ENCODE results near the gene SLC25A21.
"Not testable (repeated sequence)": the region's sequence is repeated elsewhere in the genome, so short reads cannot be mapped to it uniquely, and the experiment has no call there.

SLC25A21 gene

DNA sequence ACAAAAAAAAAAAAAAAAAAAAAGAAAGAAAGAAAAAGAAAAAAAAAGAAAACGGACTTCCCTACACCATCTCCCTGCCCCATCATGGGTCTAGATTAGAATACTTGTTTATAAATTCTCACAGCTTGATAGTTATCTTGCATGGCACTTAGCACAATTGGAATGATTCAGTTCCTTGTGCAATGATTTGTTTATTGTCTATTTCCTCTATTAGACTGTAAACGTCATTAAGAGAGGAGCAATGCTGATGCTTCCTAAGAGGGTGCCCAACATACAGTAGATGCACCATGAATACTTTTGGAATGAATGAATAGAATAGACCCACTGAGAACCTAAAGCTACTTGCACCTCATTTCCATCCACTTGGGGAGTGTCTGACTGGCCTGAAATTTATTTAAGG is 469.9 kb downstream of the SLC25A21 start:
- Histone ChIP-seq H3K4me3 (no peak overlapping the region), H3K27ac (no peak overlapping the region)

DNA sequence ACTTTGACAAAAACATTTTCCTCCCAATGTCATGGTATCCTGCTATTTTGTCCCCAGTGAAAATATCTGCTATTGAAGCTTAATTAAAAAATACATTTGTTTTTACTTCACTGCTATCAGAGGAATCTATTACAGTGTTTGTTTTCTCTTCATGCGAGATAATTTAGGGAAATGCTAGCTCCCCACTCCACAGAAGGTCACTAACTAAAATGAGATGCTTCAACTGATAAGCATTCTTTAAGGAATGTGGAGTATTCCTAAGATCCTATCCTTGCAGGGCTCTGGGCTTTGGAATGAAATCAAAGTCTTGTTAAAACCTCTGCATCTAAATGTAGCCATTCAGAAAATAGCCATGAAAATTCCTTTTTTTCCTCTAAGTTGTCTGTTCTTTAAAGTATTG is 471.3 kb downstream of the SLC25A21 start:
- Histone ChIP-seq H3K27ac (no peak overlapping the region), H3K4me3 (no peak overlapping the region)

DNA sequence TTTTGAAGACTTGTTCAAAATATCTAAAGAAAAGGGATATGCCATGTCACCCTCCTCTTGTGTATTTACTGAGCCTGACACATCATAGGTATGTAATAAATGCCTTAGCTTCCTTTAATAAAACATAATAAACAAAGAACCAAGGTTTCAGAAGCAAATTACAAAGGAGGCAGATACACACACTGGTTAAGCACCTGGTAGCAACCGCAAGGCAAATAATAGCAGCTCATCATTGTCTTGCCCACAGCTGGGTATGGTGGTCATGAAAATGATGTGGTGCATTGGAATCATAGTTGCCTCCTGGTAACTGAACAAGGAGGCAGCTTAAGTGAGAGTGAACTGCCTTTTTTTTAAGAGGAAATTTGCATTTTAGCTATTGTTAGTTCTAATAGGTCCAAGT is 471.8 kb downstream of the SLC25A21 start:
- Histone ChIP-seq H3K27ac (no peak overlapping the region), H3K4me3 (no peak overlapping the region)

DNA sequence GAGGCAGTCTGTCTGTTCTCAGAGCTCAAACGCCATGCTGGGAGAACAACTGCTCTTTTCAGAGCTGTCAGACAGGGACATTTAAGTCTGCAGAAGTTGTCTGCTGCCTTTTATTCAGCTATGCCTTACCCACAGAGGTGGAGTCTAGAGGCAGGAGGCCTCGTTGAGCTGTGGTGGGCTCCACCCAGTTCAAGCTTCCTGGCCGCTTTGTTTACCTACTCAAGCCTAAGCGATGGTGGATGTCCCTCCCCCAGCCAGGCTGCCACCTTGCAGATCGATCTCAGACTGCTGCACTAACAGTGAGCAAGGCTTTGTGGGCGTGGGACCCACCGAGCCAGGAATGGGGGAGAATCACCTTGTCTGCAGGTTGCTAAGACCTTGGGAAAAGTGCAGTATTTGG is 473.0 kb downstream of the SLC25A21 start:
- not testable (repeated sequence) for H3K27ac ChIP-seq, H3K4me3 ChIP-seq

DNA sequence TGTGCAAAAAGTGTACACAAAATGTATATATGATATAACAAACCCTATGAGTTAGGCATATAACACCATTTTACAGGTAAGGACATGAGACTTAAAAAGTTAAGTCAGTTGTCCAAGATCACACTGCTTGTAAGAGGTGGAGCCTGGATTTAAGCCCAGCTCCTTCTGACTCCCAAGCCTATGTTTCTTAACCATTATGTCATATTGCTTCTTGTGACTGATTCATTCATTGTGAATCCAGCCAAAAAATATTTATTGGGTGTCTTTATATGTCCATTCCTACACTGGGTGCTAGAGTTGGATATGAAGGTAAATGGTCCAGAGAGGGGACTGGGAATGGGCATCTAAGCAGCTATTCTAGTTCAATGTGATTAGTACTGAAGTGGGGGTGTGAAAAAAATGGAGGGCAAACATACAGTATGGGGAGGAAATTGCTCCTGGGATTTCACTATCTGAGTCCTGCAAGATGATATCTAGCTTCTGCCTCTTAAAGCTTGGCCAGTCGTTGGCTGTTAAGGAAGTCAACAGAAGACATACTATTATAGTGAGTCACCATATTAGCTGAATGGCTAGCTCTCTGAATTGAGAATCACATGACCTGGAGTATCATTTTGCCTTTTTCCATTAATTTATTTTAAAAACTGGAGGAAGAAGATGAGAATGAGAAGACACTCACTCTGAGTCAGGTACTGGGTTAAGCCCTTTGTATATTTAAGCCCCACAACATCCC is 481.9 kb downstream of the SLC25A21 start:
- H3K4me3 ChIP-seq = no peak overlapping the region

DNA sequence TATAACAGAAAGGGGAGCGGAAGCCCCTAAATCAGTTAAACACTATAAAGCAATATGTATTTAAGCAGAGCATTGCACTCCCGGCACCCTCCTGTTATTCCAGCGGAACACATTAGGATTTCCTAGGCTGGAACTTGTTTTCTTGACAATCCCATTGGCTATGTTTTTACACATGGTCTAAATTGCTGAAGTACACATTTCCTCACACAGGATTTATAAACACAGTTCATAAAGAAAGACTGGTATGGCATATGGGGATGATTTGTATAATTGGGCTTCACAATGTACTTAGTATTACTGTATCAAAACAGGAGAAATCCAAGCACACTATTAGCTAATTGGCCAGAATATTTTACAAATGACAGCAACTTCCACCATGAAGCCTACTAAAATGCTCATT is 487.5 kb downstream of the SLC25A21 start:
- H3K4me3 ChIP-seq = no peak overlapping the region
- H3K27ac ChIP-seq = no peak overlapping the region

More for the DNA sequence above, 481.9 kb downstream of the SLC25A21 start:
- H3K27ac ChIP-seq = no peak overlapping the region

DNA sequence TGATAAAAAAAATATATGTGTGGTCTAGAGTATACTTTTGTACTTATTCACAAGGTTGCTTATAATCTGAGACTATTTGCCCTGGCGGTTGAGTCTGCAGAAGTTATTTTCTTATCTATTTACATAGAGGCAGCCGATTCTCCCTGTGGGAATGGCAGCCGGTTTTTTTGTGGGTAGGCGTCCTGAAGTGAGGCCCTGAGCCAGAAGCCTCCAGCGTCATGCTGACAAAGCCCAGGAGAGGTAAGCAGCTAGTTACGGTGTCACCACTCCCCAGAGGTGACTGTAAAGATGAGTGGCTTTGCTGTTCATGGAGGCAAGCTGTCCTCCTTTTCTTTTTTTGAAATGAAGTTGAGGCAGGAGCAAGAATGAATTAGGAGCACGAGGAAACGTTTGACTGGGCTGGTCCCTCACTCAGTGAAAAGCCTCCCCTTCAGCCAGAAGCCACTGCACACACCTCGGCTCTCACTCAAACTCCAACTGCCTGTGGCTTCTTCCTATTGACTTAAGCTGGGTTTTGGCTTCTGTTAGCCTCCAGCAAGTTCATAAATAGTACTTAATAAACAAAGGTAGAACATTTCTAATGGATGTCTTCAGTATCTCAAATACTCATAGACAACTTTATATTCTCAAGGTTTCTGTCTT is 489.2 kb downstream of the SLC25A21 start:
- H3K27ac ChIP-seq = no peak overlapping the region
- H3K4me3 ChIP-seq = no peak overlapping the region

DNA sequence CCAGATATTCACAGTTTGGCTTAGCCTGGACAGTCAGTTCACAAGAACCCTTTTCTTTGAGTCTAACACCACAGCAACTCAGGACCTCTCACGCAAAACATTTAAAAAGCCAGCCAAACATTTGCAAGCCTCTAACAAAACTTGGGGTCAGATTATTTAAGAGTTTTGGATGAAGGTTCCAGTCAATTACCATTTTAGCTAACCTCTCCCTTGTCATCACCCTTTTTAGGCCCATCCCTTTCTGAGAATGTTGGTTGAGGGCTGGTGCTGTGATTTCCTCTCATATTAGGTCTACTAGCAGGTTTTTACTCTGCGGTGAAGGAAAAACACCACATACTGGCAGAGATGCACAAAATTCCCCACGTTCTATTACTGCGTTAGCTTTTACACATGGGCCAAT is 490.1 kb downstream of the SLC25A21 start:
- H3K27ac ChIP-seq = no peak overlapping the region
- no peak overlapping the region for H3K4me3 ChIP-seq

DNA sequence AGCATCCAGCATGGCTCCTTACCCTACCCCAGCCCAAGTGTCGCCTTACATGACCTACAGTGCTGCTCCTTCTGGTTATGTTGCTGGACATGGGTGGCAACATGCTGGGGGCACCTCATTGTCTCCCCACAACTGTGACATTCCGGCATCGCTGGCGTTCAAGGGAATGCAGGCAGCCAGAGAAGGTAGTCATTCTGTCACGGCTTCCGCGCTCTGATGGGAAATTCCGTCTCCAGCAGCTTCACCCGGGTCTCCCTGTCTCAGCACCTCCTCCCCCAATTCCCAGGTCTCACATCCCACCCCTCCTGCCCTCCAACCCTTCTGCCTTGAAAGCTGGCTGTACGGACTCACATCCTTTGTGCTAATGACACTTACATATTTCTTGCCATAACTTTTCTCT is 496.2 kb downstream of the SLC25A21 start:
- Histone ChIP-seq H3K4me3 (no peak overlapping the region), H3K27ac (no peak overlapping the region)

DNA sequence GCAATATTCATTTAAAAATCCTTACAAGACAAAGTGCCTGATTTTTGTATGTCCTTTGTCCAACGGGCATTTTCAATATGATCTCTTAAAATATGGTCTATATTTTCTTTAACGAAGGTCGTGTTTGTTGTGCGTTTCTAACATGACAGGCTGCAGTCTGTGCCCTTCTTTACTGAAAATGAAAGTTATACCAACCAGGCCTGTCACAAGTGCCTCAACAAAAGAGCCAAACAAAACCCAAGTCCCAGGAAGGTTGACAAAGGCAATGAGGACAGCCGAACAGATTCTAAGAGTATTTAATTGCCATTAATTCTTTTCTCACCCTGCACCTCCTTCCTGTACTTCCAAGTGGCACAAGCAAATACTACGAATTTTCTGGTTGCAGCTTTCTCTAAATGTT is 496.8 kb downstream of the SLC25A21 start:
- Histone ChIP-seq H3K27ac (no peak overlapping the region), H3K4me3 (no peak overlapping the region)

DNA sequence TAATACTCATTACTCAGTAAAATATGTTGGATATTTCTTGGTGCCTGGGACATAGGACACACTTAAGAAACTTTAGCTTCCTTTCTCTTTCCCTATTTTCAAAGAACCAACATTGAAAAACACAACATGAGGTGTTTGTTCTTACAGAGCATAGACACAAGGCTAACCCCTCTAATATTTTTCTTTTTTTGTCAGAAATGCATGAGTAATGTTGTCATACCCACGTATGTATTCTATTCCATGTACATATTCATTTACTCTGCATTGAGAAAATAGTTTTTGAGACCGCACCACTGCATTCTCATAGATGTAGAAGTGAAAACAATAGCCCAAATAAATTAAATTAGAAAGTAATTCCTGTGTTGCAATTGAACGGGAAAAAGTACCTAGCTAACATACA is 497.7 kb downstream of the SLC25A21 start:
- Histone ChIP-seq H3K4me3 (no peak overlapping the region), H3K27ac (no peak overlapping the region)

DNA sequence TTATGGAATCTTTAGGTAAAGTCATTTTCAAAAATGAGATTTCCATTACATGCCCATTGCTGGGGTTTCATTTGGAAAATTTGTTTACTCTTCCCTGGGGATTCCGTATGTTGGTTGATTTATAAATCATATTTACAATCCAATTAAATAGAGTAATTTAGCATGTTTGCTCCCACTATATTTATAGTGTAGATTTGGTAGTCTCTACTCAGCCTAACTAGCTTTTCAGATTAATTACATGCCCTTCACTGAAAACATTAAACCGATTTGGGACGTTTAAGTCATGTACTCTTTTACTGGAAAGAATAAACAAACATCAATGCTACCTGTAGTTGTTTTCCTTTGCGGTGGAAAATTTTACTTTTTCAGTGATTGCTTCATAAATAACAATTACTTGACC is 500.3 kb downstream of the SLC25A21 start:
- no peak overlapping the region for H3K27ac ChIP-seq
- H3K4me3 ChIP-seq = no peak overlapping the region

DNA sequence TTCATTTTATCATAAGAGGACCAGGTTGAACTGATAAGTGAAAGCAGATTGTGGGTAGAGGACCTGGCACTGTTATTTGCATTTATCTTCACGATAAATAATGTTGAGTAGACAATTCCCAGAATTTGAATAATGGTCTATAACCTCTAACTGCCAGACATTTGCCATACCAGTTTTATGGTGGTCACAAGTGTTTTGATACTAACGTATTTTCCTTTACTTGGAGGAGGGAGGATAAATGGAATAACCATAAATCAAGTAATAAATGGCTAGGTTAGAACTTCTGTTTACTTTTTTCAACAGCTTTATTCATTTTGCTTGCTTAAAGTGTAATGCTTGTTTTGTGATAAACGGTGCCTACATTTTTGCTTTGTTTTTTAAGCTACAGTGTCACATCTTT is 501.3 kb downstream of the SLC25A21 start:
- H3K27ac ChIP-seq = no peak overlapping the region

DNA sequence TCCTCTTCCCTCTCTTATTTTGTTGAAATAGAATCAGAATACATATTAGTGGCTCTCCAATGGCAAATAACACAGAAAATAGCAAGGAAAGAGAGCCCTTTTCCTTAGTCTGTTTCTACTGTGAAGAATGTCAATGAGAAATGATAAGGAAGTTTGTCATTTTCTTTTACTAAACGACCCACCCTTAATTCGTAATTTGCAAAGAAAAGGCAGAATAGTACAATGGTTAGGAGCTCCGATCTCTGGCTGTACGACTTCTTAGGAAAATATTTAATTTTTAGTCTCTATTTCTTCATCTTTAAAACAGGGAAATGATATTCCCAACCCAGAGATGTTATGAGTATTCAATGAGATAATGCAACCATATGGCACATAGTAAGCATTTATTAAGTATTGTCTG is 504.7 kb downstream of the SLC25A21 start:
- Histone ChIP-seq H3K4me3 (no peak overlapping the region), H3K27ac (no peak overlapping the region)

More for the DNA sequence above, 501.3 kb downstream of the SLC25A21 start:
- no peak overlapping the region for H3K4me3 ChIP-seq

DNA sequence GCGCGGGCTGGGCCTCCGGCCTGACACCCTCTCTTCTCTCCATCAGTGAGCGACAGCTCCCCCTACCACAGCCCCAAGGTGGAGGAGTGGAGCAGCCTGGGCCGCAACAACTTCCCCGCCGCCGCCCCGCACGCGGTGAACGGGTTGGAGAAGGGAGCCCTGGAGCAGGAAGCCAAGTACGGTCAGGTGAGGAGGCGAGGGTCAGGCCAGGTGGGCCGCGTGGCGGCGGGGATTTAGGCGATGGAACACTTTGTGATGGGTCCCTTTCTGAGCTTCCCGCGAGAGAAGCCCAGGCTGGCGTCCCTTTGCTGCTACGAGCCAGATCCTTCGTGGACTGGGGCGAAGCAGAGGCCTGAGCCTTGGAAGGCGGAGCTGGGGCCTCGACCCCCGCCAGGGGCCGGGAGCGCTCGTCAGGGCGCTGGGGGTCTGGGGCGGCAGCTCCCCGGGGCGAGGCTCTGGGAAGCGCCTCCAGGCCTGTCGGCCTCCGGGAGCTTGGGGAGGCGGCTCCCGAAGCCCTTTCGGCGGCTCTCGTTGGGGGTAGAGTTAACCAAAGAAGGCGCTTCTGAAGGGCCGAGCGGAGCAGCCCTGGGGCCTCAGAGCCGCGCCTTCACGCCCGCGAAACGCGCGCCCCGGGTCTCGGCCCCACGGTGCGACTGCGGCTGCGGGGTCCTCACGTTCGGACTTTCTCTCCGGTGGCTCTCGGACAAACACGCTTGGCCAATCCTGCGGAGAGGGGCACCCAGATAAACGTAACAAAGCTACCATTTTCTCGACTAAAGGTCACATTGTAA is 505.8 kb downstream of the SLC25A21 start:
- Histone ChIP-seq H3K27ac (no peak overlapping the region), H3K4me3 (no peak overlapping the region)

DNA sequence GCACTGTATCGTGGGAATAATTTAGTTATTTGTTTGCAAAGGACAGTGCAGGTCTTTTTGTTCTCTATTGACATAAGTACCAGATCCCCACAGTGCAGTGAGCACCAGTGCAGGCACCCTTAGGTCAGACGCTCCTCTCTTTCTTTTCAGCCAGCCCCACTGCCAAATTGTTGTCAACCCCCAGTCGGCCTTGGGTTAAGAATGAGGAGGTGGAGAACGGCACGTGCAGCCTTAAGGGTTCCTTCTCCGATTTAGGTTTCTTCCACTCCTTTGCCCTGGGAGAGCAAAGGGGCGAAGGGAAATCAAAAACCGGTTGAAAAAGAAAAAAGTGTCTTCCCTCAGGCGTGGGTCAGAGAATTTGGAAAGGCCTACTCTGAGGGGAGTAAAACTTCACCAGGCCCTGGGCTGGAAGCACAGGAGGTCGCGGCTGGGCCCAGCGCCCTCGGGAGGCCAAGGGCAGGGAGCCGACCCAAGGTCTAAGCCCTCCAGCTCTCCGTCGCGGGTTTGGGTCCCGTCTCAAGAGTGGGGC is 506.5 kb downstream of the SLC25A21 start:
- H3K4me3 ChIP-seq = no peak overlapping the region
- no peak overlapping the region for H3K27ac ChIP-seq

DNA sequence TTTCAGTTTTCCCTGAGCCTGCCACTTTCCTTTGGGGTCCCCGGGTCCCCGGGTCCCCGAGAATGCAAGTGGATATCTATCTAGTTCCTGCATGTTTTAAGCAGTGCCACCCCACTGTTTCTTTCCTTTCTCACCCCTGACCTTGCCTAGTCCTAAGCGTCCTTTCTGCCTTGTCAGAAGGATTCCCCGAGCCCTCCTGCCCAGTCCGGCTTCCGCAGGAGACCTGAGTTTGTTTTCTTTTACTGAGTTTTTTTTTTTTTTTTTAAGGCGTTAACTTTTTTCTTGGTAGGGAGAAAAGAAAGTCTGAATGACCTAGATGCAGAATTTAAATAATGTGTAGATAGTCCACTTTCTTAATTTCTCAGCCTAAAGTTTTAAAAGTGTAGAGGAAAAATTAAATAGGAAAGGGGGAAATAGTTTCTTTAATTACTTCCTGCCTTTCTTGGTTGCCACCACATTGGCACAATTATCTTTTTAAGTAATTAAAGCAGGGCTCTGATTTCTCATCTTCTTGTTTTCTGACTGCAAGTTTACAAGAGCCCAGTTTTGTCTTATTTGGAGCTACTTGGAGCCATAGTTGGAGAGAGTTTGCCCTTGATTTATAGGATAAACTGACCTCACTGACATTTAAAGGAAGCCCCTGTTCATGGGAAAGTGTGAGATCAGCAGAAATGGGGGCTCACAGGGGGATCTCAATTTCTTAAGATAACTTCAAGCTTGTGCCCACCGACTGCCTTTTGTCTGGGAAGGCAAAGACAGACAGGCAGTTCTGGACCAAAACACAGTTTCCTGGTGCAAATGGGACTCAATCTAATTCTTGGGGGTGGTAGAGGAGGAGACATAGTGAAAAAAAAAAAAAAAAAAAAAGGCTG is 507.8 kb downstream of the SLC25A21 start:
- Histone ChIP-seq H3K27ac (no peak overlapping the region), H3K4me3 (no peak overlapping the region)

DNA sequence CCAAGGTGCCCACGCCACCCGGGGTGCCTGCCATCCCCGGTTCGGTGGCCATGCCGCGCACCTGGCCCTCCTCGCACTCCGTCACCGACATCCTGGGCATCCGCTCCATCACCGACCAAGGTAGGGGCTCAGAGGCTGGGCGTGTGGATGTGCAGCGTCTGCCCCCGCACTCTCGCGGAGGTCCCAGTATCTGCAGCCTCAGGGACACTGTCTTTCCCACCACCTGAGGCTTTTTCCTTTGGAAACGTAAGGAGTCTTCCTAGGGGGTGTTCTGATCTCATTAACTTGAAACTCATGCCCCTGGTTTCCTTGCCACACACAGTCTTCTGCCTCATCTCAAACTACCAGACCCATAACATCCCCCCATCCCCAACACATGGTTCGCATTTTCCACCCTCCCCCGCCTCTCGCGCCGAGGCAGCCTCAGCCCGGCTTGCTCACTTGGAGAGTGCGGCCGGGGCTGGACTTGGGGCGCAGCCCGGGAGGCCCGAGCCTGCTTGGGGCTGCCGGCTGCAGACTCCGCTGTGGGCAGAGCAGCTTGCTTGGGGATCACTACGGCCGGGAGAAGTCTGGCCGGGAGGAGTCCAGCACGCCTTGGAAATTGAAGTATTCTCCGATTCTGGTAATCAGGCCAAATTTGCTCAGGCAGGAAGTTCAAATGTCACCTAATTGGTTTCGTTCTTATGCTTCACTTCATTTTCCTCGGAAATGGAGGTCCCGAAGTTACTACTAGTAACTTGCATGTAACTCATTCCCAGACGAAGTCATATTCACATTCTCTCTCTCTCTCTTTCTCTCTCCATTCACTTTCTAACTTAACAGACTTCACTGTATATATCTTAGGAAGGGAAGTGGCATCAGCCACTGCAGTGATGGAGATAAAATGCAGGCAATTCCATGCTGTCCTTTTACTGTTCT is 508.7 kb downstream of the SLC25A21 start:
- peak overlapping the region; percentile 33 to 50 (median 40) for H3K4me3 ChIP-seq
- peak overlapping the region in 2 of 21 experiments; percentile 48 to 71 for H3K27ac ChIP-seq

Measured in skin epidermis (tissue), 12 donors.